GM18505 (cell line): ENCODE measurements around the gene CXorf38.

ENCODE experiments used
- ATAC-seq: cut with Tn5 transposase; IDR thresholded peaks from one replicate; pipeline ENCODE4 v1.9.1; 2021; ENCODE audit not compliant: unreplicated experiment
- POLR2A ChIP-seq: IDR thresholded peaks from 4 replicates; pipeline ENCODE4 v1.6.1; 2011; ENCODE audit warnings: borderline replicate concordance; ENCODE audit not compliant: insufficient read depth, insufficient read length; ENCODE audit errors: extremely low read depth

CXorf38 gene

GRCh38 chrX:40651620-40652223 lies 4.4 kb upstream of the CXorf38 start:
- no peak for ATAC-seq

DNA sequence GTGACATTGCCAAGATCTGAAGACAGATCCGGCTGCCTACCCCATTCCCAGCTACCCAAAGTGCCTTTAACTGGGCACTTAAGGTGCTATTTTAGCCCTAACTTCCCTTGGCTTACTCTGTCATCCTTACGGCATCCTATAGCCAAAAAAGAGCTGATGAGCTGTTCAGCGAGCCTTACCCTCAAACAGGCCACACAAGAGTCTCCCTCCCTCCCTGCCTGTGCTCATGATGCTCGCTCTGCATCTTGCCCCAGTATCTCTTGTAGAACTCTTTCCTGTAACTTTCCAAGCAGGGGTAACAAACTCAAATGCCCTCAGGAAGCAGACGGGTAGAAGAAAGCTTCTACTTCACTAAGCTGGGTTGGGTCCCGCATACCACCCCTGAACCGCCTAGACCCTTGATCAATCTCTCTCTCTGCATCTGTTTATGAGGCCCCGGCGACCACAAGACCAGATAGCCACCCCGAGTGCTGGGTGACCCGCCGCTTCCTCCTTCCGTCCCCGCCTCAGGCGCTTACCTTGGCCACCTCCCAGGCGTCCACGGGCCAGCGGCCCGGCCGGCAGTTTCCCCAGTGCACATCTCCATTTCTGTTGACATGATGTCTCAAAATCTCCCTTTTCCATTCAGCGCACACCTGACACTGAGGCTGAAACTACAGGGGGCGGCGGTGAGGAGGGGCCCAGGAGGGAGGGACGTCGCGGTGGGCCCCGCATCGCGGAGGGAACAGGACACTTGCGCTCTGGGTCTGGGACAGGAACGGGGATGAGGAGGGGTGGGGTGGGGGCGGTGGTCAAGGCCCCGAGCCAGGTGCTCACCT lies 663 bp downstream of the CXorf38 start:
- TF ChIP-seq POLR2A, result no peak
- ATAC-seq, result peak; percentile 31

More at GRCh38 chrX:40651620-40652223, 4.4 kb upstream of the CXorf38 start:
- no peak for TF ChIP-seq POLR2A

- no peak for ATAC-seq
- no peak for TF ChIP-seq POLR2A
Measured at GRCh38 chrX:40644821-40645358, 2.5 kb downstream of the CXorf38 start.

GRCh38 chrX:40644176-40644575 lies 3.2 kb downstream of the CXorf38 start:
- no peak for ATAC-seq
- TF ChIP-seq POLR2A, result no peak

- TF ChIP-seq POLR2A, result no peak
- no peak for ATAC-seq
Measured at GRCh38 chrX:40637687-40638086, 9.7 kb downstream of the CXorf38 start.

- TF ChIP-seq POLR2A, result no peak
- ATAC-seq, result no peak
Measured at GRCh38 chrX:40632199-40632598, 15.2 kb downstream of the CXorf38 start.

- no peak for ATAC-seq
- TF ChIP-seq POLR2A, result no peak
Measured at GRCh38 chrX:40628506-40628905, 18.9 kb downstream of the CXorf38 start.

DNA sequence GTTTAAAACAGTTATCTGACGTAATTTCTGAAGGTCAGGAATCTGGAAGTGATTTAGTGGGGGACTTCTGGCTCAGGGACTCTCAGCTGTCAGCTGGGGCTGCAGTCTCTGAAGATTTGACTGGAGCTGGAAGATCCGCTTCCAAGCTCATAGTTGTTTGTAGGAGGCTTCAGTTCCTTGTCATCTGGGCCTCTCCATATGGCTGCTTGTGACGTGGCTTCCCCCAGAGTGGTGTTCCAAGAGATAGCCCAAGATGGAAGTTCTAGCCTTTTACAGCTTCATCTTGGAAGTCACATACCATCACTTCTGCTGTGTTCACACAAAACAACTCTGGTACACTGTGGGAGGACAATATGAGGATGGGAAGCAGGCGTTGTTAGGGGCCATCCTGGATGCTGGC lies 22.1 kb downstream of the CXorf38 start:
- ATAC-seq, result no peak
- no peak for TF ChIP-seq POLR2A

GRCh38 chrX:40623665-40624064 lies 23.7 kb downstream of the CXorf38 start:
- no peak for ATAC-seq
- no peak for TF ChIP-seq POLR2A

DNA sequence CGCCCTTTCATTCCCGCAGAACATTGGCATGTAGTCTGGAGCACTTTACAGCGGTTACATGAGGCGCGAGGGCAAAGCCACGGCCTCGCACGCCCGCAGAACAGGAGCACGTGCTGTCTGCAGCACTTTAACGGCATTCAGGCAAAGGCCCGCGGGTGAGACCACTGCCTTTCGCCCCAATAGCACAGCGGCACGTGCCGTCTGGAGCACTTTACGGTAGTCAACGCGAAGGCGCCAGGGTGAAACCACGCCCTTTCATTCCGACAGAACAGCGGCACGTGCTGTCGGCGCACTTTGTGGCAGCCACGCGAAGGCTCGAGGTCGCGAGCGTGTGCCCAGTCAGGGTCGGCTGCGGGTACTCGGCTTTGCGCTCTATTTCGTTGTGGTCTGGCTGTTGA lies 24.2 kb downstream of the CXorf38 start, which contains the start of gene MPC1L:
Gene MPC1L, plus strand, starts transcription at position 290 of the 398 bp plus-strand sequence. CDS start 138 bp downstream, outside the sequence.
- ATAC-seq, result no peak
- no peak for TF ChIP-seq POLR2A

DNA sequence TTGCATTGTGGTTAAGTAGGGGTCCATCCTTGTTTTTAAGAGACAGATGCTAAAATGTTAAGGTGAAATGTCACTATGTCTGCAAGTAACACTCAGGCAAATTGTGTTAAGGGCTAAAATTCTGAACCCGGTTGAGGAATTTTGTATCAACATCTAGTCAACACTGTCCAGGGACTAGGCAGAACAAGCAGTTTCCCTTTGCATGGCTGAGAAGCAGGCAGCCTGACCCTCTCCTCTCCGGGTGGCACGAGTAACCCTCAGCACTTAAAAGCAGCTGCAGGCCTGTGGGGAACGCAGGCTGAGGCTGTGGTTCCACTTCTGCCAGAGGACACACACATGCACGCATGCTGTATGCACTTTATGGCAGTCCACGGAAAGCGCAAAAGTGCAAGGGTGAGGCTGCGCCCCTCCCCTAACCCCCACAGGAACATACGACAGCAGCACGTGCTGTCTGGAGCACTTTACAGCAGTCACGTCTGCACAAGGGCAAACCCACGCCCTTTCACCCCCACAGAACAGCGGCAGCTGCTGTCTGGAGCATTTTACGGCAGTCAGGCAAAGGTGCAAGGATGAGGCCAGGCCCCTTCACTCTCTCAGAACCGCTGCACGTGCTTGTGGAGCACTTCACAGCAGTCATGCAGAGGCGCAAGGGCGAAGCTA lies 24.8 kb downstream of the CXorf38 start:
- TF ChIP-seq POLR2A, result no peak
- ATAC-seq, result no peak

DNA sequence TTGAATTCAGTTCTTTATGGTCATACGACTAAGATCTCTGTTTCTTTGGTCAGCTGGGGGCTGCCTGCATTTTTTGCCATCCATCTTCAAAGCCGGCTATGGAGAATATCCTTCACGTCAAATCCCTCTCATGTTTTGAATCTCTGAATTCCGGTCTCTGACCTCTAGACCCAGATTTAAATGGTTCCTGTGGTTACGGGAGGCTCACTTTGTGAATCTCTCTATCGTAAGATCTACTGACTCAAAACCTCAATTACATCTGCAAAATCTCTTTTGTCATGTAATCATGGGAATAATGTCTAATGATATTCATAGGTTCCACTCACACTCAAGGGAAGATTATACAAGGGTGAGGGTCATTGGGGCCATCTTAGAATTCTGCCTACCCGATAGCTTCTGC lies 29.8 kb downstream of the CXorf38 start:
- TF ChIP-seq POLR2A, result no peak
- ATAC-seq, result no peak

- no peak for TF ChIP-seq POLR2A
- no peak for ATAC-seq
Measured at GRCh38 chrX:40615976-40616375, 31.4 kb downstream of the CXorf38 start.
